HepG2 (cell line): ENCODE data around the gene PSORS1C1. TPM values are rescaled to one million over a fixed set of nuclear protein-coding genes. Genes with fewer than 3 reads are reported as not detected.

Experiments used
- EEA1 ChIP-seq: sonication (generic); formaldehyde crosslinking; IDR thresholded peaks from 2 replicates; pipeline ENCODE4 v1.5.1; 2020; ENCODE audit warnings: mild to moderate bottlenecking, missing genetic modification reagents, borderline replicate concordance
- KLF9 ChIP-seq: IDR thresholded peaks from 2 replicates; pipeline ENCODE4 v1.6.1; 2016; ENCODE audit warnings: low read depth
- MED13 ChIP-seq: sonication (generic); formaldehyde crosslinking; IDR thresholded peaks from 2 replicates; pipeline ENCODE4 v1.5.0; 2020; ENCODE audit warnings: missing genetic modification reagents
- RELA ChIP-seq: sonication (generic); formaldehyde crosslinking; IDR thresholded peaks from 2 replicates; pipeline ENCODE4 v1.4.0; 2020; ENCODE audit warnings: missing genetic modification reagents
- SP140L ChIP-seq: sonication (generic); formaldehyde crosslinking; IDR thresholded peaks from 2 replicates; pipeline ENCODE4 v1.4.0; 2020; ENCODE audit warnings: missing genetic modification reagents, borderline replicate concordance
- STAT5B ChIP-seq: sonication (generic); formaldehyde crosslinking; IDR thresholded peaks from 2 replicates; pipeline ENCODE4 v1.4.0; 2020; ENCODE audit warnings: missing genetic modification reagents
- ZNF232 ChIP-seq: sonication (generic); formaldehyde crosslinking; IDR thresholded peaks from 2 replicates; pipeline ENCODE4 v1.4.0; 2020; ENCODE audit warnings: missing genetic modification reagents, borderline replicate concordance
- ZNF556 ChIP-seq: sonication (generic); formaldehyde crosslinking; IDR thresholded peaks from 2 replicates; pipeline ENCODE4 v1.4.0; 2020; ENCODE audit warnings: mild to moderate bottlenecking, missing genetic modification reagents, borderline replicate concordance
- ZNF747 ChIP-seq: sonication (generic); formaldehyde crosslinking; IDR thresholded peaks from 2 replicates; pipeline ENCODE4 v1.8.1; 2023; ENCODE audit warnings: missing genetic modification reagents, mild to moderate bottlenecking, borderline replicate concordance
- ZNF788 ChIP-seq: sonication (generic); formaldehyde crosslinking; IDR thresholded peaks from 2 replicates; pipeline ENCODE4 v1.5.0; 2020; ENCODE audit warnings: mild to moderate bottlenecking, missing genetic modification reagents, borderline replicate concordance
- ZSCAN29 ChIP-seq: sonication (generic); formaldehyde crosslinking; conservative IDR thresholded peaks from 2 replicates; pipeline ENCODE4 v1.4.0; 2020; ENCODE audit warnings: mild to moderate bottlenecking, missing genetic modification reagents
- polyA plus RNA-seq, 8 experiments: library from polyadenylated mRNA; depleted of rRNA in 3 of 8; stranded (reverse) in 7 of 8; unstranded in 1 of 8; fragments of >200 nt; fragmentation: Illumina TruSeq in 4 of 8; extraction: Trizol in 4 of 8; gene quantifications; 2 replicates each; pipeline versions ENCODE4 v1.2.1 to v1.2.3, GENCODE V29; 2011 to 2016; ENCODE audit warnings: low read depth in 4 of 8, missing spikeins in 1 of 8, mixed read lengths in 1 of 8; ENCODE audit not compliant: insufficient read depth in 1 of 8
- total RNA-seq, 5 experiments: library from RNA; depleted of rRNA; stranded (reverse); fragments of >200 nt; fragmentation: Illumina TruSeq; extraction: Trizol; gene quantifications; 2 replicates each; pipeline ENCODE4 v1.2.3, GENCODE V29; 2016; ENCODE audit warnings: low read depth in 1 of 5
- TF ChIP-seq, protein P1 (sequence below): sonication (generic); formaldehyde crosslinking; IDR thresholded peaks from 2 replicates; pipeline ENCODE4 v1.4.0; 2020; ENCODE audit warnings: mild to moderate bottlenecking, missing genetic modification reagents
- TF ChIP-seq, protein P2 (sequence below): sonication (generic); formaldehyde crosslinking; IDR thresholded peaks from 2 replicates; pipeline ENCODE4 v1.8.0; 2022; ENCODE audit warnings: missing genetic modification reagents, mild to moderate bottlenecking, moderate library complexity, borderline replicate concordance
- TF ChIP-seq, protein P3 (sequence below): sonication (generic); formaldehyde crosslinking; IDR thresholded peaks from 2 replicates; pipeline ENCODE4 v1.8.1; 2023; ENCODE audit warnings: missing genetic modification reagents, mild to moderate bottlenecking, borderline replicate concordance
- TF ChIP-seq, protein P4 (sequence below): sonication (generic); formaldehyde crosslinking; IDR thresholded peaks from 2 replicates; pipeline ENCODE4 v1.8.1; 2023; ENCODE audit warnings: mild to moderate bottlenecking, missing genetic modification reagents
- TF ChIP-seq, protein P5 (sequence below): sonication (generic); formaldehyde crosslinking; IDR thresholded peaks from 2 replicates; pipeline ENCODE4; 2020; ENCODE audit warnings: missing genetic modification reagents, mild to moderate bottlenecking, borderline replicate concordance
- TF ChIP-seq, protein P6 (sequence below): sonication (generic); formaldehyde crosslinking; IDR thresholded peaks from 2 replicates; pipeline ENCODE4 v1.4.0; 2020; ENCODE audit warnings: mild to moderate bottlenecking, missing genetic modification reagents

The PSORS1C1 gene
- total and polyA plus RNA-seq, 2 of the 13 experiments (the other 11 are each of a cell fraction or from before 2014, with no cell fraction given), result 0.01 to 0.02 TPM

DNA sequence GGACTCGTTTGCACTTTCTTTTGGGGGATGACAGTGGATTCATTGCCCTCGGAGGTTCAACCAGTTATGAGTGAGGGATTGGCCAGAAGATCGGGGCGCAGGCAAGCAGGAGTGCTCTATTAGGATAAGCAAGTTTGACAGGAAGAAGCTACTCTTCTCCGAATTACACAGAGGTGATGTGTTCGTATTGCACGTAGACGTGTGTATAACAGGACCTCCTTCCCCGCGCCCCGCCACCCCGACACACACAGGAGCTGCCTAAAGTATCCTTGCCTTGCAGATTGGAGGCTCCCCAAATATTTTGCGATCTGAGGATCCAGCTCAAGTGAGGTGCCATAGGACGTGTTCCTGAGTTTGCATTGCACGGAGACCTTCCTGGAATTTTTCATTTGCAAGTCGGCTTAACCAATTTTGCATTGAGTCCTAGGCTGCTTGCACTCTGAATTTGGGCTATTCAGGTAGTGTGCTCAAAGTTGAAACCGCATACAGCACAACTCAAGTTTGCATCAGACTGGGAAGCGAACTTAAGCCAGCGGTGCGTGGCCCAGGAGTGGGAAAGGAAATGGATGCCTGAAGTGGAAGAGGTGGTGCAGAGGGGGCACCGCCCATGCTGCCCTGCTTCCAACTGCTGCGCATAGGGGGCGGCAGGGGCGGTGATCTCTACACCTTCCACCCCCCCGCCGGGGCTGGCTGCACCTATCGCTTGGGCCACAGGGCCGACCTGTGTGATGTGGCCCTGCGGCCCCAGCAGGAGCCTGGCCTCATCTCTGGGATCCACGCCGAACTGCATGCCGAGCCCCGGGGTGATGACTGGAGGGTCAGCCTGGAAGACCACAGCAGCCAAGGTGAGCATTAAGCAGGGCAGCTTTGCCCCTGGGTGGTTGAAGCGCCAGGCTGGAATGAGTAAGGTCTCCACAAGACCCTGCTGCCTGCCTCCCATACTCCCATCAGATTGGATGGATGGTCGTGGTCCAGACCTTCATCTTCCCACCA lies 44.6 kb downstream of the PSORS1C1 start (continued):
- TF ChIP-seq ZSCAN29 (CRISPR knock-in tag) (no peak), MED13 (CRISPR knock-in tag) (0 out of 2 replicates have a peak, but pooled peaks have one; percentile 24), SP140L (no peak), RELA (no peak), ZNF556 (CRISPR knock-in tag) (no peak), ZNF232 (0 out of 2 replicates have a peak, but pooled peaks have one; percentile 22), KLF9 (CRISPR knock-in tag) (no peak), ZNF747 (CRISPR knock-in tag) (no peak), EEA1 (CRISPR knock-in tag) (no peak), STAT5B (CRISPR knock-in tag) (no peak), ZNF788 (CRISPR knock-in tag) (no peak)
- TF ChIP-seq, protein P1, sequence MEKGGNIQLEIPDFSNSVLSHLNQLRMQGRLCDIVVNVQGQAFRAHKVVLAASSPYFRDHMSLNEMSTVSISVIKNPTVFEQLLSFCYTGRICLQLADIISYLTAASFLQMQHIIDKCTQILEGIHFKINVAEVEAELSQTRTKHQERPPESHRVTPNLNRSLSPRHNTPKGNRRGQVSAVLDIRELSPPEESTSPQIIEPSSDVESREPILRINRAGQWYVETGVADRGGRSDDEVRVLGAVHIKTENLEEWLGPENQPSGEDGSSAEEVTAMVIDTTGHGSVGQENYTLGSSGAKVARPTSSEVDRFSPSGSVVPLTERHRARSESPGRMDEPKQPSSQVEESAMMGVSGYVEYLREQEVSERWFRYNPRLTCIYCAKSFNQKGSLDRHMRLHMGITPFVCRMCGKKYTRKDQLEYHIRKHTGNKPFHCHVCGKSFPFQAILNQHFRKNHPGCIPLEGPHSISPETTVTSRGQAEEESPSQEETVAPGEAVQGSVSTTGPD (CRISPR knock-in tag), result no peak
- TF ChIP-seq, protein P2, sequence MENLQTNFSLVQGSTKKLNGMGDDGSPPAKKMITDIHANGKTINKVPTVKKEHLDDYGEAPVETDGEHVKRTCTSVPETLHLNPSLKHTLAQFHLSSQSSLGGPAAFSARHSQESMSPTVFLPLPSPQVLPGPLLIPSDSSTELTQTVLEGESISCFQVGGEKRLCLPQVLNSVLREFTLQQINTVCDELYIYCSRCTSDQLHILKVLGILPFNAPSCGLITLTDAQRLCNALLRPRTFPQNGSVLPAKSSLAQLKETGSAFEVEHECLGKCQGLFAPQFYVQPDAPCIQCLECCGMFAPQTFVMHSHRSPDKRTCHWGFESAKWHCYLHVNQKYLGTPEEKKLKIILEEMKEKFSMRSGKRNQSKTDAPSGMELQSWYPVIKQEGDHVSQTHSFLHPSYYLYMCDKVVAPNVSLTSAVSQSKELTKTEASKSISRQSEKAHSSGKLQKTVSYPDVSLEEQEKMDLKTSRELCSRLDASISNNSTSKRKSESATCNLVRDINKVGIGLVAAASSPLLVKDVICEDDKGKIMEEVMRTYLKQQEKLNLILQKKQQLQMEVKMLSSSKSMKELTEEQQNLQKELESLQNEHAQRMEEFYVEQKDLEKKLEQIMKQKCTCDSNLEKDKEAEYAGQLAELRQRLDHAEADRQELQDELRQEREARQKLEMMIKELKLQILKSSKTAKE (CRISPR knock-in tag), result no peak
- TF ChIP-seq, protein P3, sequence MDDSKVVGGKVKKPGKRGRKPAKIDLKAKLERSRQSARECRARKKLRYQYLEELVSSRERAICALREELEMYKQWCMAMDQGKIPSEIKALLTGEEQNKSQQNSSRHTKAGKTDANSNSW (CRISPR knock-in tag), result no peak
- TF ChIP-seq, protein P4, sequence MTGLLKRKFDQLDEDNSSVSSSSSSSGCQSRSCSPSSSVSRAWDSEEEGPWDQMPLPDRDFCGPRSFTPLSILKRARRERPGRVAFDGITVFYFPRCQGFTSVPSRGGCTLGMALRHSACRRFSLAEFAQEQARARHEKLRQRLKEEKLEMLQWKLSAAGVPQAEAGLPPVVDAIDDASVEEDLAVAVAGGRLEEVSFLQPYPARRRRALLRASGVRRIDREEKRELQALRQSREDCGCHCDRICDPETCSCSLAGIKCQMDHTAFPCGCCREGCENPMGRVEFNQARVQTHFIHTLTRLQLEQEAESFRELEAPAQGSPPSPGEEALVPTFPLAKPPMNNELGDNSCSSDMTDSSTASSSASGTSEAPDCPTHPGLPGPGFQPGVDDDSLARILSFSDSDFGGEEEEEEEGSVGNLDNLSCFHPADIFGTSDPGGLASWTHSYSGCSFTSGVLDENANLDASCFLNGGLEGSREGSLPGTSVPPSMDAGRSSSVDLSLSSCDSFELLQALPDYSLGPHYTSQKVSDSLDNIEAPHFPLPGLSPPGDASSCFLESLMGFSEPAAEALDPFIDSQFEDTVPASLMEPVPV (CRISPR knock-in tag), result 0 out of 2 replicates have a peak, but pooled peaks have one; percentile 49
- TF ChIP-seq, protein P5, sequence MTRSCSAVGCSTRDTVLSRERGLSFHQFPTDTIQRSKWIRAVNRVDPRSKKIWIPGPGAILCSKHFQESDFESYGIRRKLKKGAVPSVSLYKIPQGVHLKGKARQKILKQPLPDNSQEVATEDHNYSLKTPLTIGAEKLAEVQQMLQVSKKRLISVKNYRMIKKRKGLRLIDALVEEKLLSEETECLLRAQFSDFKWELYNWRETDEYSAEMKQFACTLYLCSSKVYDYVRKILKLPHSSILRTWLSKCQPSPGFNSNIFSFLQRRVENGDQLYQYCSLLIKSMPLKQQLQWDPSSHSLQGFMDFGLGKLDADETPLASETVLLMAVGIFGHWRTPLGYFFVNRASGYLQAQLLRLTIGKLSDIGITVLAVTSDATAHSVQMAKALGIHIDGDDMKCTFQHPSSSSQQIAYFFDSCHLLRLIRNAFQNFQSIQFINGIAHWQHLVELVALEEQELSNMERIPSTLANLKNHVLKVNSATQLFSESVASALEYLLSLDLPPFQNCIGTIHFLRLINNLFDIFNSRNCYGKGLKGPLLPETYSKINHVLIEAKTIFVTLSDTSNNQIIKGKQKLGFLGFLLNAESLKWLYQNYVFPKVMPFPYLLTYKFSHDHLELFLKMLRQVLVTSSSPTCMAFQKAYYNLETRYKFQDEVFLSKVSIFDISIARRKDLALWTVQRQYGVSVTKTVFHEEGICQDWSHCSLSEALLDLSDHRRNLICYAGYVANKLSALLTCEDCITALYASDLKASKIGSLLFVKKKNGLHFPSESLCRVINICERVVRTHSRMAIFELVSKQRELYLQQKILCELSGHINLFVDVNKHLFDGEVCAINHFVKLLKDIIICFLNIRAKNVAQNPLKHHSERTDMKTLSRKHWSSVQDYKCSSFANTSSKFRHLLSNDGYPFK (CRISPR knock-in tag), result no peak
- TF ChIP-seq, protein P6, sequence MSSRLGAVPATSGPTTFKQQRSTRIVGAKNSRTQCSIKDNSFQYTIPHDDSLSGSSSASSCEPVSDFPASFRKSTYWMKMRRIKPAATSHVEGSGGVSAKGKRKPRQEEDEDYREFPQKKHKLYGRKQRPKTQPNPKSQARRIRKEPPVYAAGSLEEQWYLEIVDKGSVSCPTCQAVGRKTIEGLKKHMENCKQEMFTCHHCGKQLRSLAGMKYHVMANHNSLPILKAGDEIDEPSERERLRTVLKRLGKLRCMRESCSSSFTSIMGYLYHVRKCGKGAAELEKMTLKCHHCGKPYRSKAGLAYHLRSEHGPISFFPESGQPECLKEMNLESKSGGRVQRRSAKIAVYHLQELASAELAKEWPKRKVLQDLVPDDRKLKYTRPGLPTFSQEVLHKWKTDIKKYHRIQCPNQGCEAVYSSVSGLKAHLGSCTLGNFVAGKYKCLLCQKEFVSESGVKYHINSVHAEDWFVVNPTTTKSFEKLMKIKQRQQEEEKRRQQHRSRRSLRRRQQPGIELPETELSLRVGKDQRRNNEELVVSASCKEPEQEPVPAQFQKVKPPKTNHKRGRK (CRISPR knock-in tag), result no peak
